GM21717 (cell line): ENCODE measurements around the gene NUP88.
"Not testable (repeated sequence)": the region's sequence is repeated elsewhere in the genome, so short reads cannot be mapped to it uniquely, and the experiment has no call there.

ENCODE experiments used
- ATAC-seq: cut with Tn5 transposase; IDR thresholded peaks from one replicate; pipeline ENCODE4 v1.9.1; 2021; ENCODE audit warnings: mild to moderate bottlenecking, moderate library complexity; ENCODE audit not compliant: unreplicated experiment

Gene NUP88

DNA sequence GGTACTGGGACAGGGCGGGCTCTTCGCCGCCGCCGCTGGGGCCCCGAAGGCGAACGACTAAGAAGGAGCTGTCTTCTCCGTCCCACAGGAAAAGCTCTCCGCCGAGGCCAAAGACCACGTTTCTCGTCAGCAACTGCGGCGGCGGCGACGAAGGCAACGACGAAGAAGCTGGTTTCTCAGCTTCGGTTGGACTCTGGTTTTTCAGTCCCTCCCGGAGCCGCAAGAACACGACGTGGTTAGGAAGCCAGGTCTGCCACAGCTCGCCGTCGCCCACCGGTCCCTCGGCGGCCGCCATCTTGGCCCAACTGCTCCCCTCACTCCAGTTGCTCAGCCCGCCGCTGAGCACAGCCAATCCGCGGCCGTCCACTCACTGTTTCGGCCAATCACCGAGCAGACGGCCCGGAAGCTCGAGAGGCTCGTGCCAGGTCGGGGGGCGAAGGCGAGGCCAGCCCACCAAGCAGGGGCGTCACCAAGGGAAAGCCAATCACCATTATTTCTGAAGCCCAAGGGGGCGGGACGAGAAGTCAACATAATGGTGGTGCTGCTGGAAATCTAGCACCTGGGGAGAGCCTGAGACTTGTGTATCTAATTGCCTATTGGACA is at the start of gene NUP88:
Gene NUP88 (minus strand): TSS at position 307 of the 603 bp plus-strand sequence. CDS start 12 bp downstream, at position 295.
- peak; percentile 76 for ATAC-seq

GRCh38 chr17:5468075-5468473 is 48.6 kb upstream of the NUP88 start:
- ATAC-seq, result peak; percentile 23

DNA sequence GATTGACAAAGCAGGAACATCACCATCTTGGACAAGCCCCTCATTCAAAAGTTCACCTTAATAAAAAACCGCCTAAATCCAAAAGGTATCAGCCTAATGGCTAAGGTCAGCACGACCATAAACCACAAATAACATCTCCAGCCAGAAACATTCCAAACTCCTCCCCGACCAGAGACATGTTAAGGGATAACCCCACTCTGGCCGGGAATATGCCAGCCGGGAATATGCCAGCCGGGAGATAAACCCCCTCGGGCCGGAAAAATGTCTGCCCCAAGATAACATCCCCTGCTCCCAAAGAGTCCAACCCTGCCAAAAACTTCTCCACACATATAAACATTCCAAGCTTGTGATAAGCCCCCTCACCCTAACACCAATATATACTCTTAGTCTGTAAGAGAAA is 48.0 kb upstream of the NUP88 start:
- ATAC-seq, result no peak

DNA sequence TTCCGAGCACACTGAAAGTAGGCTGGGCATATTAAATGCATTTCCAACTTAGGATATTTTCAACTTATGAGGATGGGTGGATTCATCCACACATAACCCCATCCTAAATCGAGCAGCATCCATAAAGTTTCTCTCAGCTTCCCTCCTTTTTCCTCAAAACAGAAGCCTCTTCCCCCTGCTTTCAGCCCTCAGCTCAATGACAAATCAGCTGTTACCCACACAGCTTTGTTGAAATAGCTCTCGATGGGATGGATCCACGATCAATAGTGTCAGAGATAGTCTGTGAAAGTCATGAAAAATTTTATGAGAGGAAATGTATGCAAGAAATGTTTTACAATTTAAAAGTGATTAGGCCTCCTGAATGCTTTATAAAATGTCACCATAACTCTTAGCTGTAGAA is 46.8 kb upstream of the NUP88 start:
- ATAC-seq, result no peak

- no peak for ATAC-seq
Observed at GRCh38 chr17:5464717-5465507, 45.5 kb upstream of the NUP88 start.

GRCh38 chr17:5446786-5447185 is 27.3 kb upstream of the NUP88 start:
- ATAC-seq, result no peak

- ATAC-seq, result no peak
Observed at GRCh38 chr17:5444209-5444608, 24.7 kb upstream of the NUP88 start.

DNA sequence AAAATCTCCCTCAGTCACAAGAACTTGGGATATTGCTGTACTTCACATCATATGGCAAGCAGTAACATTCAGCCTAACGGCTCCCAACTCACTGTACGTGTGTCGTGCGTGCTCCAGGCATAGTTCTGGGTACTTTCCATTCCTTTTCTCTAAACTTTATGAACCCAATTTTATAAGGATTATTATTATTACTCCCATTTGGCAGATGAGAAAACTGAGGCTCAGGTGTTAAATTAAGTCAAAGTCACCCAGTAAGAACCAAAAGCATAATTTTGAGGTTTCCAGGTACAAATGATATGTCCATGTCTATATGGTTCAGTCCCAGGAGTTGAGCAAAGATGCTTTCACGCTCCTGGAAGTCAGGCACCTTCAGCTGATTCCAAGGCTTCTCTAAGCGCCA is 24.3 kb upstream of the NUP88 start:
- no peak for ATAC-seq

- ATAC-seq, result no peak
Observed at GRCh38 chr17:5439446-5439764, 19.9 kb upstream of the NUP88 start.

GRCh38 chr17:5438716-5439445 is 19.4 kb upstream of the NUP88 start, which contains the start of gene C1QBP:
C1QBP (minus strand) TSS chr17:5439155; CDS start chr17:5439073, 82 bp downstream.
- ATAC-seq, result peak; percentile 66

- no peak for ATAC-seq
Observed at GRCh38 chr17:5437721-5438317, 18.4 kb upstream of the NUP88 start.

GRCh38 chr17:5435781-5436315 is 16.4 kb upstream of the NUP88 start:
- not testable (repeated sequence) for ATAC-seq

- no peak for ATAC-seq
Observed at GRCh38 chr17:5434984-5435383, 15.5 kb upstream of the NUP88 start.

GRCh38 chr17:5431949-5432556 is 12.6 kb upstream of the NUP88 start:
- ATAC-seq, result no peak

- ATAC-seq, result not testable (repeated sequence)
Observed at GRCh38 chr17:5431234-5431633, 11.8 kb upstream of the NUP88 start.

- ATAC-seq, result no peak
Observed at GRCh38 chr17:5430413-5430999, 11.0 kb upstream of the NUP88 start.

GRCh38 chr17:5429191-5429887 is 9.9 kb upstream of the NUP88 start:
- no peak for ATAC-seq

DNA sequence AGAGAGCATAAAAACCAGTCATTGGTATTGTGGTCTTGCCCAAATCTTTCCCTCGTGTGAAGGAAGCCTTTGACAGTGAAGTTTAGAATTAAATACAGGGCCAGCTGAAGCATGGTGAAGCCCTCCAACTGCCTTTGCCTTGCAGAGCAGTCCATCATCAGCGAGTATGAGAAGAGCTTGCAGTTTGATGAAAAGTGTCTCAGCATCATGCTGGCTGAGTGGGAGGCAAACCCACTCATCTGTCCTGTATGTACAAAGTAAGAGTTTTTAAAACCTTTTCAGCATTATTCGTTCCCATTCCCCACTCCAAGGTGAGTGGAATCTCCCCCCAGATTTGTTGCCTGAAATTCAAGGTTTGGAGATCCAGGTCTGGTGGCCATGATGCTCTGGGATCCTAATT is 6.4 kb upstream of the NUP88 start:
- no peak for ATAC-seq

DNA sequence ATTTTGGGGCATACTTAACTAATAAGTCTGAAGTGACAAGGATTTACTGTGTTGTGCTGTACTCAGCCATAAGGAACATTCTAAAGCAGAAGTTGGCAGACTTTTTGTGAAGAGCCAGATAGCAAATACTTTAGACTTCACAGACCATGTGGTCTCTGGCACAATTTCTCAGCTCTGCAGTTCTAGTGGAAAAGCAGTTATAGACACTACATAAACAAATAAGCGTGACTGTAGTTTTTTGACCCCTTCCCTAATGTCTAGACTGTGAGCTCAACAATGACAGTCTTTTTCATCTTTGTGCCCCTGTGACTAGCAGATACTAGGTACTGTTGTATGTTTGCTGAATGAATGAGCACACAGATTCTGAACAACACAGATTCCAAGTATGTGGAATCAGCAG is 5.4 kb upstream of the NUP88 start:
- ATAC-seq, result no peak

- ATAC-seq, result no peak
Observed at GRCh38 chr17:5422505-5422904, 3.0 kb upstream of the NUP88 start.
